Smooth muscle cell of the pulmonary artery (primary cell): Measurements from ENCODE around the gene RPLP1. TPM values are rescaled to one million over a fixed set of nuclear protein-coding genes. Genes with fewer than 3 reads are reported as not detected.

Experiments
- total RNA-seq: library from RNA; depleted of rRNA; stranded (reverse); fragments of >200 nt; gene quantifications from 2 replicates; pipeline ENCODE4 v1.2.3, GENCODE V29; 2014

The RPLP1 gene
- total RNA-seq, result 47.8 and 48.5 TPM in 2 replicates

GRCh38 chr15:69452692-69453521 lies at the start of gene RPLP1:
Gene RPLP1 (plus strand): TSS chr15:69452818. CDS start chr15:69452949, 131 bp downstream.

GRCh38 chr15:69413822-69414700 lies 38.6 kb upstream of the RPLP1 start, which contains the start of gene KIF23:
Gene KIF23 (plus strand): TSS chr15:69414349. CDS start chr15:69414466, 117 bp downstream.

Other genes starting within 250 kb of the RPLP1 start
- 0.03 and 2.7 TPM in 2 replicates for gene PAQR5, start 153.9 kb upstream of the RPLP1 start, total RNA-seq
- 8.6 and 12.8 TPM in 2 replicates for gene KIF23, start 38.5 kb upstream of the RPLP1 start, total RNA-seq